ENCODE data around the gene MPPED2.

DNA sequence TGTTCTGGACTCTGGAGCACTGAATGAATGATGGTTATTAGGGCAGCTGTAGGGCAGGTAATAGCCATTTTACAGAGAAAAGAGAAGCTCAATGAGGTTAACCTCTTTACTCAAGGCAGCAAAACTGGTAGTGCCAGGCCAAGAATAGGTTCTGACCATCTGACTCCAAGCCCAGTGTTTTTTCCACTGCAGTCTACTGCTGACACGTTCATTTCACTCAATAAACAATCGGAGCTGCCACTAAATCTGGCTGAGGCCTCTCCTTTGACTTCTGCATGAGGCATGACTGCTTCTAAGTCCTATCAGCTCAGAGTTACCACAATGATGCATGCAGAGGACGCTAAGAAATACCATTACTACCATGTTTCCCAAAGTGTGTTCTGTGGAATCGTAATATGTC lies 145.6 kb downstream of the MPPED2 start:
- TF ChIP-seq POLR2AphosphoS5 (IDR thresholded peaks at IDR 0.05; ENCODE audit: low read depth, low read length) (no peak), TAF1 (IDR thresholded peaks at IDR 0.05; ENCODE audit: borderline replicate concordance, low read depth, low read length) (no peak)

Measured in GM12892 (cell line).